Gastroesophageal sphincter (tissue), 3 donors: ENCODE data around the gene SNTG2.

Experiments used
- EP300 ChIP-seq: sonication (generic); formaldehyde crosslinking; IDR thresholded peaks from one replicate; pipeline ENCODE4 v1.6.1; 2017; ENCODE audit warnings: antibody characterized with exemption, mild to moderate bottlenecking
- POLR2A ChIP-seq, 2 donors: fragments of 450-650 bp; IDR thresholded peaks; one replicate each; pipeline ENCODE4 v1.6.1; 2017; ENCODE audit warnings: antibody characterized with exemption in 2 of 2, mild to moderate bottlenecking in 2 of 2, moderate library complexity in 1 of 2
- POLR2AphosphoS5 ChIP-seq: sonication (generic); formaldehyde crosslinking; IDR thresholded peaks from one replicate; pipeline ENCODE4 v1.6.1; 2017; ENCODE audit warnings: antibody characterized with exemption
- TF ChIP-seq, protein P1 (sequence below), 4 experiments: fragments of 200-600 bp in 2 of 4; fragments of 450-650 bp in 2 of 4; sonication (generic) in 1 of 4; IDR thresholded peaks; one replicate each; pipeline ENCODE4 v1.5.1; 2017 to 2019; ENCODE audit warnings: antibody characterized with exemption in 4 of 4, mild to moderate bottlenecking in 2 of 4, moderate library complexity in 2 of 4

DNA sequence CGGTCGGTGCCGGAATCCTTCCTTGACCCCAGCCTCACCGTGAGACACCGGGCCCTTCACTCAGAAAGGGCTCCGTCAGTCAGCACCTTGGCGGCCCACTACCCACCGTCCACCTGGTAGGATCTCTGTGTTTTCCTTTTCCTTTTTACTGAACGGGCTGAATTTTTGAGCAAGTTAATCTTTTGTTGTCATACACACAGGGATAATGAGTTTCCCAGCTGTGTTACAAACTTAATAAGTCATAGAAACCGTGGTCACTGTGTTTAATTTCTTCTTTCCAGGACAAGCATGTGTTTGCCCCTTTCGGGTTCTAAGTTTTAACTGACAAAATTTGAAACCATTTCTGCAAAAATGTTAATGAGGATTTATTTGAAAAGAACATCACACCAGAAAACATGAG, 423.6 kb downstream of the SNTG2 start:
- TF ChIP-seq, protein P1, sequence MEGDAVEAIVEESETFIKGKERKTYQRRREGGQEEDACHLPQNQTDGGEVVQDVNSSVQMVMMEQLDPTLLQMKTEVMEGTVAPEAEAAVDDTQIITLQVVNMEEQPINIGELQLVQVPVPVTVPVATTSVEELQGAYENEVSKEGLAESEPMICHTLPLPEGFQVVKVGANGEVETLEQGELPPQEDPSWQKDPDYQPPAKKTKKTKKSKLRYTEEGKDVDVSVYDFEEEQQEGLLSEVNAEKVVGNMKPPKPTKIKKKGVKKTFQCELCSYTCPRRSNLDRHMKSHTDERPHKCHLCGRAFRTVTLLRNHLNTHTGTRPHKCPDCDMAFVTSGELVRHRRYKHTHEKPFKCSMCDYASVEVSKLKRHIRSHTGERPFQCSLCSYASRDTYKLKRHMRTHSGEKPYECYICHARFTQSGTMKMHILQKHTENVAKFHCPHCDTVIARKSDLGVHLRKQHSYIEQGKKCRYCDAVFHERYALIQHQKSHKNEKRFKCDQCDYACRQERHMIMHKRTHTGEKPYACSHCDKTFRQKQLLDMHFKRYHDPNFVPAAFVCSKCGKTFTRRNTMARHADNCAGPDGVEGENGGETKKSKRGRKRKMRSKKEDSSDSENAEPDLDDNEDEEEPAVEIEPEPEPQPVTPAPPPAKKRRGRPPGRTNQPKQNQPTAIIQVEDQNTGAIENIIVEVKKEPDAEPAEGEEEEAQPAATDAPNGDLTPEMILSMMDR (IDR thresholded peaks at IDR 0.05) = no peak
- TF ChIP-seq EP300 = no peak
- no peak for TF ChIP-seq POLR2A (IDR thresholded peaks at IDR 0.05)
- no peak for TF ChIP-seq POLR2AphosphoS5
